PFSK-1 (cell line): ENCODE measurements around the gene BARHL1.

Experiments used
- FOXP2 ChIP-seq: optimal IDR thresholded peaks from 2 replicates; pipeline ENCODE3; 2011; ENCODE audit warnings: borderline replicate concordance, control low read depth, inconsistent platforms; ENCODE audit not compliant: insufficient read depth; ENCODE audit errors: extremely low read length, extremely low read depth
- POLR2AphosphoS5 ChIP-seq: IDR thresholded peaks from 2 replicates; pipeline ENCODE4 v1.6.1; 2012; ENCODE audit warnings: low read depth, mild to moderate bottlenecking, control low read depth, low read length, moderate library complexity
- REST ChIP-seq, 2 experiments: IDR thresholded peaks; 2 replicates each; pipeline versions ENCODE4 v1.6.1 to v1.8.0; 2011 to 2012; ENCODE audit warnings: low read depth in 2 of 2, low read length in 2 of 2, control low read depth in 1 of 2, inconsistent platforms in 1 of 2, mild to moderate bottlenecking in 1 of 2, moderate library complexity in 1 of 2; ENCODE audit not compliant: insufficient read depth in 1 of 2
- SIN3A ChIP-seq: IDR thresholded peaks from 2 replicates; pipeline ENCODE4 v1.6.1; 2012; ENCODE audit warnings: mild to moderate bottlenecking, low read length, moderate library complexity, borderline replicate concordance; ENCODE audit not compliant: insufficient read depth
- TAF1 ChIP-seq: IDR thresholded peaks from 2 replicates; pipeline ENCODE4 v1.6.1; 2012; ENCODE audit warnings: low read length, control low read depth, borderline replicate concordance; ENCODE audit not compliant: insufficient read depth

GRCh38 chr9:132536124-132536523, 46.3 kb upstream of the BARHL1 start:
- no peak for TF ChIP-seq TAF1
- TF ChIP-seq POLR2AphosphoS5 = no peak
- no peak for TF ChIP-seq SIN3A
- no peak for TF ChIP-seq REST (IDR thresholded peaks at IDR 0.05; ENCODE audit: insufficient read depth in 1 of 2, low read depth in 2 of 2, low read length in 2 of 2)
- no peak for TF ChIP-seq FOXP2
